Activated CD8-positive, alpha-beta memory T cell treated with anti-CD3 and anti-CD28 coated beads, Interleukin-2, amount 50 U/mL, for 4 hours (primary cell): ENCODE measurements around the gene HMGN4.

Experiments
- DNase-seq: peaks from one replicate; pipeline ENCODE4 v3.0.0-alpha.2; 2020

The HMGN4 gene

GRCh38 chr6:26553635-26554446, 15.7 kb downstream of the HMGN4 start:
- peak; percentile 79 for DNase-seq

- no peak for DNase-seq
These were observed 16.2 kb downstream of the HMGN4 start for GRCh38 chr6:26554447-26554696.

- DNase-seq, result peak; percentile 48
These were observed 16.7 kb downstream of the HMGN4 start for GRCh38 chr6:26554697-26555504.

GRCh38 chr6:26555505-26556262, 17.5 kb downstream of the HMGN4 start:
- no peak for DNase-seq

GRCh38 chr6:26556263-26557070, 18.3 kb downstream of the HMGN4 start:
- peak; percentile 32 for DNase-seq

GRCh38 chr6:26561533-26562466, 23.6 kb downstream of the HMGN4 start:
- no peak for DNase-seq

GRCh38 chr6:26563488-26563887, 25.3 kb downstream of the HMGN4 start:
- DNase-seq, result no peak

- DNase-seq, result peak; percentile 98
These were observed 30.7 kb downstream of the HMGN4 start for GRCh38 chr6:26568601-26569432.

GRCh38 chr6:26569433-26569764, 31.2 kb downstream of the HMGN4 start:
- no peak for DNase-seq

GRCh38 chr6:26570027-26570809, 32.1 kb downstream of the HMGN4 start:
- DNase-seq, result no peak

GRCh38 chr6:26571592-26572296, 33.6 kb downstream of the HMGN4 start:
- DNase-seq, result peak; percentile 33

- no peak for DNase-seq
These were observed 37.4 kb downstream of the HMGN4 start for GRCh38 chr6:26575494-26575939.

- DNase-seq, result no peak
These were observed 38.3 kb downstream of the HMGN4 start for GRCh38 chr6:26576407-26576843.

- peak; percentile 60 for DNase-seq
These were observed 39.0 kb downstream of the HMGN4 start for GRCh38 chr6:26576929-26577719.

- DNase-seq, result no peak
These were observed 39.5 kb downstream of the HMGN4 start for GRCh38 chr6:26577720-26578072.

GRCh38 chr6:26578279-26578678, 40.1 kb downstream of the HMGN4 start:
- no peak for DNase-seq

GRCh38 chr6:26578741-26579140, 40.6 kb downstream of the HMGN4 start:
- DNase-seq, result no peak

GRCh38 chr6:26581164-26581915, 43.2 kb downstream of the HMGN4 start:
- DNase-seq, result no peak
